Measurements from ENCODE around the gene WNT4. TPM values are rescaled to one million over a fixed set of nuclear protein-coding genes. Genes with fewer than 3 reads are reported as not detected.

Gene WNT4
- total RNA-seq, 1 experiment from 2014 or later: 0.70 TPM

GRCh38 chr1:22142315-22143064 is 407 bp downstream of the WNT4 start:
- Mint-ChIP-seq H3K36me3 (no peaks in the 10 kb centered on the region), H3K4me3 (peak overlapping the region; percentile 64), H3K27me3 (ENCODE audit: low read depth) (peaks cover 41% of the 10 kb centered on the region), H3K27ac (no peak overlapping the region), H3K9me3 (no peaks in the 10 kb centered on the region), H3K4me1 (peaks cover 32% of the 10 kb centered on the region)
- ATAC-seq (peak; percentile 13), DNase-seq (ENCODE audit: low spot score) (peak; percentile 54)
- ChIA-PET CTCF (interaction anchor here (0.6 to 3.8 kb wide), 35 partner anchors 9 to 278 kb away, joined by 3 to 36 read pairs (median 4); no protein-coding TSS in a partner anchor), POLR2A (interaction anchor here (0.5 kb wide), 1 partner anchor 43 kb away, joined by 5 read pairs; no protein-coding TSS in a partner anchor)
- TF ChIP-seq, protein P1, sequence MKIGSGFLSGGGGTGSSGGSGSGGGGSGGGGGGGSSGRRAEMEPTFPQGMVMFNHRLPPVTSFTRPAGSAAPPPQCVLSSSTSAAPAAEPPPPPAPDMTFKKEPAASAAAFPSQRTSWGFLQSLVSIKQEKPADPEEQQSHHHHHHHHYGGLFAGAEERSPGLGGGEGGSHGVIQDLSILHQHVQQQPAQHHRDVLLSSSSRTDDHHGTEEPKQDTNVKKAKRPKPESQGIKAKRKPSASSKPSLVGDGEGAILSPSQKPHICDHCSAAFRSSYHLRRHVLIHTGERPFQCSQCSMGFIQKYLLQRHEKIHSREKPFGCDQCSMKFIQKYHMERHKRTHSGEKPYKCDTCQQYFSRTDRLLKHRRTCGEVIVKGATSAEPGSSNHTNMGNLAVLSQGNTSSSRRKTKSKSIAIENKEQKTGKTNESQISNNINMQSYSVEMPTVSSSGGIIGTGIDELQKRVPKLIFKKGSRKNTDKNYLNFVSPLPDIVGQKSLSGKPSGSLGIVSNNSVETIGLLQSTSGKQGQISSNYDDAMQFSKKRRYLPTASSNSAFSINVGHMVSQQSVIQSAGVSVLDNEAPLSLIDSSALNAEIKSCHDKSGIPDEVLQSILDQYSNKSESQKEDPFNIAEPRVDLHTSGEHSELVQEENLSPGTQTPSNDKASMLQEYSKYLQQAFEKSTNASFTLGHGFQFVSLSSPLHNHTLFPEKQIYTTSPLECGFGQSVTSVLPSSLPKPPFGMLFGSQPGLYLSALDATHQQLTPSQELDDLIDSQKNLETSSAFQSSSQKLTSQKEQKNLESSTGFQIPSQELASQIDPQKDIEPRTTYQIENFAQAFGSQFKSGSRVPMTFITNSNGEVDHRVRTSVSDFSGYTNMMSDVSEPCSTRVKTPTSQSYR (CRISPR knock-in tag; IDR thresholded peaks at IDR 0.05): no peak
- TF ChIP-seq ETV6 (CRISPR knock-in tag; IDR thresholded peaks at IDR 0.05) (peak; percentile 32; the same call in 1 of the 2 replicates), GRHL2 (CRISPR knock-in tag; IDR thresholded peaks at IDR 0.05; ENCODE audit: insufficient replicate concordance, severe bottlenecking) (no peak)

DNA sequence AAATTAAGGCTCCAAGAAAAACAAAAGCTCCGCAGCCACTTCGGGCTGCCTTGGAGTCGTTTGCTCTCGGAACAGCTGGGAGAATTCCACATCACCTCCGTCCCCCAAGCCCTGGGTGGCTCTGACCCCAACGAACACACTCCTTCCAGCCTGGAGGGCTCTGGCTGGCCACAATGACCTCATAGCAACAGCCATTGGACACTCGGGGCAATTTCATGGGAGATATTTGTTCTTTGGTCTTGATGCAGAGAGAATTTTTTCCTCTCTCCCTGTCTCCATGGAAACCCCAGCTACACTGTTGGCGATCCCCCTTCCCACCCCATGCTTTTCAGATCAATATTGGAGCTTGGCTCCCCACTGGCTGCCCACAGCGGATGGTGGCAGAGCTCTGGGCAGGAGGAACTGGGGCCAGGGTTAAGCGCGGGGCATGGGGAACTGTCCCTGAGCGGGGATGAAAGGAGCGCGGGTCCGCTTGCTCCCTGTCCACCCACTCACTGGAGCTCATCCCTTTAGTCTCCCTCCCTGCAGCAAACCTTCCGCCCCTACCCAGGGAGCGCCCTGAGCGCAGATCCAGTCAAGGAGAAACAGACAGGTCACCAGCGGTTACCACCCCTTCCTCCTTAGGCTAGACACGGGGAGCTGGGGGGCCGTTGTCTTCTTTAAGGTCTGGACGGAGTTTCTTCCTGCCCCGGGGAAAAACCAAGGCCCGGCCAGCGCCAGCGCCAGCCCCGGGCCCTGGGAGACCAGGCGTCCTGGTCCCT is 1.2 kb downstream of the WNT4 start:
- H3K9me3 Mint-ChIP-seq: no peaks in the 10 kb centered on the region
- TF ChIP-seq TP53 (CRISPR knock-in tag; IDR thresholded peaks at IDR 0.05) (no peak), SP1 (CRISPR knock-in tag; conservative IDR thresholded peaks at IDR 0.05) (0 out of 2 replicates have a peak, but pooled peaks have one; percentile 5), GTF2I (CRISPR knock-in tag; conservative IDR thresholded peaks at IDR 0.05) (no peak), ZNF219 (CRISPR knock-in tag; IDR thresholded peaks at IDR 0.05; ENCODE audit: borderline replicate concordance) (no peak), ZNF396 (CRISPR knock-in tag; IDR thresholded peaks at IDR 0.05; ENCODE audit: borderline replicate concordance) (no peak)
- TF ChIP-seq, protein P2, sequence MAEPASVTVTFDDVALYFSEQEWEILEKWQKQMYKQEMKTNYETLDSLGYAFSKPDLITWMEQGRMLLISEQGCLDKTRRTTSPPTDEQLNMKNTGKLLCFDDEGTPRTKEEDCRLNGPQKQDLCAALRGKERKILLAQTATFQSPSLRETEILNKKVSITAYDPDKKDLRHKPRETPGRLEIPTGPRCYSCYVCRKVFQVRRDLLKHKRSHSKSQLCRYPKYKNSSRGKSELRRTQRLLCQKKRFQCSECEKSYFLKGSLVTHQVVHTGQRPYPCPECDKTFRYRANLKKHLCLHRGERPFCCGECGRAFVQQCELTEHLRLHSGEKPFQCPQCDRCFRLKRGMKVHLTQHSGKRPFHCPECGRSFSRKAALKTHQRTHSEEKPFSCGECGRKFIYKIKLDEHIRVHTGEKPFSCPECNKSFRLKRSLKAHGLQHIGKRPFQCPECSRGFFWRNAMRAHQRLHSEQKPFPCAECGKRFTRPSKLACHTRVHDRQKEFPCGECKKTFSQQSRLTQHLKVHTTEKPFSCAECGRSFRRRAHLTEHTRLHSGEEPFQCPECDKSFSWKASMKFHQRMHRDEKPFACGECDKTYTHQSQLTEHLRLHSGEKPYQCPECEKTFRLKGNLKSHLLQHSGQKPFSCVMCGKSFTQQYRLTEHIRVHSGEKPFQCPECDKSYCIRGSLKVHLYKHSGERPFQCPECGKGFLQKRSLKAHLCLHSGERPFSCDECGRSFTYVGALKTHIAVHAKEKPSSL (CRISPR knock-in tag; conservative IDR thresholded peaks at IDR 0.05): no peak
- peaks cover 41% of the 10 kb centered on the region for H3K27me3 Mint-ChIP-seq (ENCODE audit: low read depth)
- peak overlapping the region; percentile 64 for H3K4me3 Mint-ChIP-seq
- DNase-seq (ENCODE audit: low spot score) (no peak), ATAC-seq (peak; percentile 8)
- CTCF ChIA-PET: interaction anchor here (0.6 to 3.8 kb wide), 16 partner anchors 9 to 275 kb away, joined by 3 to 36 read pairs (median 3); no protein-coding TSS in a partner anchor
- POLR2A ChIA-PET: interaction anchor here (0.5 kb wide), 1 partner anchor 42 kb away, joined by 5 read pairs; no protein-coding TSS in a partner anchor
- peaks cover 39% of the 10 kb centered on the region for H3K4me1 Mint-ChIP-seq
- H3K36me3 Mint-ChIP-seq: no peaks in the 10 kb centered on the region
- H3K27ac Mint-ChIP-seq: no peak overlapping the region

DNA sequence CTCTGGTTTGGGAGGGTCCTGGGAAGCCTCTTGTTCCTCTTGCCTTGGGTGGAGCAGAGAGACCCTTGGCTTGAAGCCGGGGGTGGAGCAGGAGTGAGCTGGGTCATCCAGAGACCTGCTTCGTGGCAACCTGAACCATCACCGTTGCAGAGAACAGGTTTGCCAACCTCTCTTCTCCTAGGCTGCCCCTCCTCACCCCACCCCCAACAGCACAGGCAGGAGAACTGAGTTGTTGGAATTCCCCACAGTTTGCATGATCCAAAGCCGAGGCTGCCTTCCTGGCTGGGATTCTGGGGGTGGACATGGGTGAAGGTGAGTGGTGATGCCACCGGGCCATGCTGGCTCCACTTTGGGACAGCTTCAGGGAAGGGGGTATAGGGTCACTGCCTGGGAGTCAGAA is 2.2 kb downstream of the WNT4 start:
- CTCF ChIA-PET: interaction anchor here (1.1 to 2.1 kb wide), 6 partner anchors 35 to 276 kb away, joined by 3 to 8 read pairs (median 6); no protein-coding TSS in a partner anchor
- H3K9me3 Mint-ChIP-seq: no peaks in the 10 kb centered on the region

More for the DNA sequence above, 2.2 kb downstream of the WNT4 start:
- Mint-ChIP-seq H3K27ac (no peak overlapping the region), H3K4me1 (peaks cover 43% of the 10 kb centered on the region), H3K36me3 (no peaks in the 10 kb centered on the region), H3K27me3 (ENCODE audit: low read depth) (peaks cover 41% of the 10 kb centered on the region), H3K4me3 (no peak overlapping the region)
- no peak for DNase-seq (ENCODE audit: low spot score)
- POLR2A ChIA-PET: no interaction called here
- ATAC-seq: no peak
- no peak for TF ChIP-seq SMAD4 (CRISPR knock-in tag; IDR thresholded peaks at IDR 0.05)
- no peak for TF ChIP-seq ZBTB43 (CRISPR knock-in tag; IDR thresholded peaks at IDR 0.05)
- TF ChIP-seq ATF1 (CRISPR knock-in tag; IDR thresholded peaks at IDR 0.05): no peak
- TF ChIP-seq, protein P3, sequence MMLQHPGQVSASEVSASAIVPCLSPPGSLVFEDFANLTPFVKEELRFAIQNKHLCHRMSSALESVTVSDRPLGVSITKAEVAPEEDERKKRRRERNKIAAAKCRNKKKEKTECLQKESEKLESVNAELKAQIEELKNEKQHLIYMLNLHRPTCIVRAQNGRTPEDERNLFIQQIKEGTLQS (CRISPR knock-in tag; conservative IDR thresholded peaks at IDR 0.05): no peak
- no peak for TF ChIP-seq MXD4 (CRISPR knock-in tag; IDR thresholded peaks at IDR 0.05; ENCODE audit: borderline replicate concordance)
- TF ChIP-seq HMGXB4 (CRISPR knock-in tag; IDR thresholded peaks at IDR 0.05): no peak
- TF ChIP-seq USF1 (CRISPR knock-in tag; IDR thresholded peaks at IDR 0.05): no peak

All from WTC11 (cell line).